ENCODE data around the gene CCDC191.

DNA sequence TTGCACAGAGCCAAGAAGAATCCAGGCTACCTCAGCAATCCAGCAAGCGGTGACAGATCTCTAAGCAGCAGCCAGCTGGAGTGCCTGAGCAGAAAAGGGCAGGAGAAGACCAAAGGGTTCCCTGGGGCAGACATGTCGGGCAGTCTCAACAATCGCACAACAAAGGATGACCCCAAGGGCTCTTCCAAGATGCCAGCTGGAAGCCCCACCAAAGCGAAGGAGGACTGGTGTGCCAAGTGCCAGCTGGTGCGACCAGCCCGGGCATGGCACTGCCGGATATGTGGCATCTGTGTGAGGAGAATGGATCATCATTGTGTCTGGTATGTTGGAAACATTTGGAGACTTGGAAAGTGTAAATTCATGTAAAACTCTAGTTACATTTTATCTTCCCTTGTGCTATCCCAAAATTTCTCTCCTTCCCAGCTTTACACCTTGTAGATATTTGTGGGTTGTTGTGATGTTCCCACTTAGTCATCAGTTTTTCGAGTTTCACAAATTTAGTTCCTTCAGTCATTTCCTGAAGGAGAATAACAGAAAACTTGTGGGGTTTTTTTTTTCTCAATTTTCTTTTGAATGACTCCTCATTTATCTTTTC is 102.1 kb downstream of the CCDC191 start:
- TF ChIP-seq, protein P1, sequence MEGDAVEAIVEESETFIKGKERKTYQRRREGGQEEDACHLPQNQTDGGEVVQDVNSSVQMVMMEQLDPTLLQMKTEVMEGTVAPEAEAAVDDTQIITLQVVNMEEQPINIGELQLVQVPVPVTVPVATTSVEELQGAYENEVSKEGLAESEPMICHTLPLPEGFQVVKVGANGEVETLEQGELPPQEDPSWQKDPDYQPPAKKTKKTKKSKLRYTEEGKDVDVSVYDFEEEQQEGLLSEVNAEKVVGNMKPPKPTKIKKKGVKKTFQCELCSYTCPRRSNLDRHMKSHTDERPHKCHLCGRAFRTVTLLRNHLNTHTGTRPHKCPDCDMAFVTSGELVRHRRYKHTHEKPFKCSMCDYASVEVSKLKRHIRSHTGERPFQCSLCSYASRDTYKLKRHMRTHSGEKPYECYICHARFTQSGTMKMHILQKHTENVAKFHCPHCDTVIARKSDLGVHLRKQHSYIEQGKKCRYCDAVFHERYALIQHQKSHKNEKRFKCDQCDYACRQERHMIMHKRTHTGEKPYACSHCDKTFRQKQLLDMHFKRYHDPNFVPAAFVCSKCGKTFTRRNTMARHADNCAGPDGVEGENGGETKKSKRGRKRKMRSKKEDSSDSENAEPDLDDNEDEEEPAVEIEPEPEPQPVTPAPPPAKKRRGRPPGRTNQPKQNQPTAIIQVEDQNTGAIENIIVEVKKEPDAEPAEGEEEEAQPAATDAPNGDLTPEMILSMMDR (IDR thresholded peaks at IDR 0.05; ENCODE audit: low read depth, low read length, poor library complexity, severe bottlenecking): no peak
- TF ChIP-seq EZH2phosphoT487 (IDR thresholded peaks at IDR 0.05; ENCODE audit: borderline replicate concordance, low read length): no peak

Data from DOHH2 (cell line).